ENCODE data around the gene INPP5A. TPM values are rescaled to one million over a fixed set of nuclear protein-coding genes. Genes with fewer than 3 reads are reported as not detected.

The INPP5A gene
- total RNA-seq, 1 donor from 2014 or later = 30.6 TPM

DNA sequence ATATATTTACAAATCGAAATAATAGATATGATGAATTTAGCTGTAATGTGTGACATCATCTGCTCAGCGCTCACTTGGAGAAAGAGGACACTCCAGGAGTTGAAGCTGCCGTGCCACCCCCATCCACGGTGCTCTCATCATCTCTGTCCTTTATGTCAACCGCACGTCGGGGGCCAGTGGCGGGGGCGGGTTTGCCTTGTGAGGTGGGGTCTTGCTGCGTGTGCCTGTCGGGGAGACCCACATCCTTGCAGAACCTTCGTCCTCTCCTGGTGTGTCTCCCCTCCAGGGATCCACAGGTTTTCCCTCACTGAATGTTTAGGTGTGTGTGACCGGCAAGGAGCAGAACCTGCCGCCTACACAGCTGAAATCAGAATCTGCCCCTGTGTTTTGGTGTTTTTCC, 71.6 kb downstream of the INPP5A start:
- H3K4me1 Mint-ChIP-seq (ENCODE audit: low read depth) = peaks cover 3% of the 10 kb centered on the region
- no peak for DNase-seq (ENCODE audit: low spot score, unreplicated experiment)
- peaks cover 4% of the 10 kb centered on the region for H3K9me3 Mint-ChIP-seq (ENCODE audit: low read depth)
- no peaks in the 10 kb centered on the region for H3K27me3 Mint-ChIP-seq
- H3K4me3 Mint-ChIP-seq (ENCODE audit: low read depth) = no peak overlapping the region
- peaks cover 4% of the 10 kb centered on the region for H3K36me3 Mint-ChIP-seq (ENCODE audit: insufficient read depth)
- TF ChIP-seq, protein P1, sequence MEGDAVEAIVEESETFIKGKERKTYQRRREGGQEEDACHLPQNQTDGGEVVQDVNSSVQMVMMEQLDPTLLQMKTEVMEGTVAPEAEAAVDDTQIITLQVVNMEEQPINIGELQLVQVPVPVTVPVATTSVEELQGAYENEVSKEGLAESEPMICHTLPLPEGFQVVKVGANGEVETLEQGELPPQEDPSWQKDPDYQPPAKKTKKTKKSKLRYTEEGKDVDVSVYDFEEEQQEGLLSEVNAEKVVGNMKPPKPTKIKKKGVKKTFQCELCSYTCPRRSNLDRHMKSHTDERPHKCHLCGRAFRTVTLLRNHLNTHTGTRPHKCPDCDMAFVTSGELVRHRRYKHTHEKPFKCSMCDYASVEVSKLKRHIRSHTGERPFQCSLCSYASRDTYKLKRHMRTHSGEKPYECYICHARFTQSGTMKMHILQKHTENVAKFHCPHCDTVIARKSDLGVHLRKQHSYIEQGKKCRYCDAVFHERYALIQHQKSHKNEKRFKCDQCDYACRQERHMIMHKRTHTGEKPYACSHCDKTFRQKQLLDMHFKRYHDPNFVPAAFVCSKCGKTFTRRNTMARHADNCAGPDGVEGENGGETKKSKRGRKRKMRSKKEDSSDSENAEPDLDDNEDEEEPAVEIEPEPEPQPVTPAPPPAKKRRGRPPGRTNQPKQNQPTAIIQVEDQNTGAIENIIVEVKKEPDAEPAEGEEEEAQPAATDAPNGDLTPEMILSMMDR (IDR thresholded peaks at IDR 0.05; ENCODE audit: unreplicated experiment) = no peak
- H3K27ac Mint-ChIP-seq = no peak overlapping the region

DNA sequence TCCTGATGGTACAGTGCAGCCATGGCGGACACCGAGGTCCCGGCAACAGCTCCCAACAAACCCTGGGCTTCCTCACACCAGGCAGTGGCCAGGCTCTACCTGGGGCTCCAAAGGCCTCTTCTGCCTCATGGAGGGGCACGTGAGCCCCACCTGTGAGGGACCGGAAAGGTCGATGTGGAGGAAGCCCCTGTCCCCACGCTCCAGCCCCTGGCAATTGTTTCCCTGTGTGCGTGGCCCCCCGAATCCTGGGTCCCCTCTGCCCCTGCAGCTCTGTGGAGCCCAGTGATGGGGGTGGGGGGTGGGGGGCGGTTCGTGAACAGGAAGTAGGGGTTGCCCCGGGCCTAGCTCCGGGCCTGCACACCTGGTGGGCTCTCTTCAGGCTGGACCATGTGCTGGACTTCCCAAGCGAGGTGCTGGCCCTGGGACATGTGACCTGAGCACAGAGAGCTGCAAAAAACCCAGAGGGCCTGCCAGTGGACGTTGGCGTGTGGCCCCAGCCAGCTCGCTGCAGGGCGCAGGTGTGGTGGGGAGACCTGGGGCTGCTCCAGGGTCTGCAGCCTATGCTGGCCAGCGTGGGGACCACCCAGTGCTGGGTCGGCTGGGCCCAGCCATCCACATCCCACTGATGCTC, 72.6 kb downstream of the INPP5A start:
- Mint-ChIP-seq H3K27ac (no peak overlapping the region), H3K4me3 (ENCODE audit: low read depth) (no peak overlapping the region), H3K27me3 (no peaks in the 10 kb centered on the region), H3K36me3 (ENCODE audit: insufficient read depth) (peaks cover 1% of the 10 kb centered on the region), H3K4me1 (ENCODE audit: low read depth) (peaks cover 3% of the 10 kb centered on the region), H3K9me3 (ENCODE audit: low read depth) (no peaks in the 10 kb centered on the region)
- DNase-seq (ENCODE audit: low spot score, unreplicated experiment) = no peak
- TF ChIP-seq, protein P1 (IDR thresholded peaks at IDR 0.05; ENCODE audit: unreplicated experiment) = no peak

DNA sequence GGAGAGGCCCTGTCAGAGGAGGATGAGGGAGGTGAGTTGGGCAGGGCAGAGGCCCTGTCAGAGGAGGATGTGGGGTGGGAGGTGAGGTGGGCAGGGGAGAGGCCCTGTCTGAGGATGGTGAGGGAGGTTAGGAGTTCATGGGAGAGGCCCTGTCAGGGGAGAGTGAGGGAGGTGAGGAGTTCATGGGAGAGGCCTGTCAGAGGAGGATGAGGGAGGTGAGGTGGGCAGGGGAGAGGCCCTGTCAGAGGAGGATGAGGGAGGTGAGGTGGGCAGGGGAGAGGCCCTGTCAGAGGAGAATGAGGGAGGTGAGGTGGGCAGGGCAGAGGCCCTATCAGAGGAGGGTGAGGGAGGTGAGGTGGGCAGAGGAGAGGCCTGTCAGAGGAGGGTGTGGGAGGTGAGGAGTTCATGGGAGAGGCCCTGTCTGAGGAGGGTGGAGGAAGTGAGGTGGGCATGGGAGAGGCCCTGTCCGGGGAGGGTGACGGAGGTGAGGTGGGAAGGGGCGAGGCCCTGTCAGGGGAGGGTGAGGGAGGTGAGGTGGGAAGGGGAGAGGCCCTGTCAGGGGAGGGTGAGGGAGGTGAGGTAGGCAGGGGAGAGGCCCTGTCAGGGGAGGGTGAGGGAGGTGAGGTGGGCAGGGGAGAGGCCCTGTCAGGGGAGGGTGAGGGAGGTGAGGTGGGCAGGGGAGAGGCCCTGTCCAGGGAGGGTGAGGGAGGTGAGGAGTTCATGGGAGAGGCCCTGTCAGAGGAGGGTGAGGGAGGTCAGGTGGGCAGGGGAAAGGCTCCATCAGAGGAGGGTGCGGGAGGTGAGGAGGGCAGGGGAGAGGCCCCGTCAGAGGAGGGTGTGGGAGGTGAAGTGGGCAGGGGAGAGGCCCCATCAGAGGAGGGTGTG, 73.7 kb downstream of the INPP5A start:
- H3K9me3 Mint-ChIP-seq (ENCODE audit: low read depth) = no peaks in the 10 kb centered on the region
- H3K27me3 Mint-ChIP-seq = no peaks in the 10 kb centered on the region
- H3K4me1 Mint-ChIP-seq (ENCODE audit: low read depth) = peaks cover 3% of the 10 kb centered on the region
- no peak overlapping the region for H3K27ac Mint-ChIP-seq
- no peak for DNase-seq (ENCODE audit: low spot score, unreplicated experiment)
- no peak overlapping the region for H3K4me3 Mint-ChIP-seq (ENCODE audit: low read depth)
- TF ChIP-seq, protein P1 (IDR thresholded peaks at IDR 0.05; ENCODE audit: unreplicated experiment) = no peak
- no peaks in the 10 kb centered on the region for H3K36me3 Mint-ChIP-seq (ENCODE audit: insufficient read depth)

DNA sequence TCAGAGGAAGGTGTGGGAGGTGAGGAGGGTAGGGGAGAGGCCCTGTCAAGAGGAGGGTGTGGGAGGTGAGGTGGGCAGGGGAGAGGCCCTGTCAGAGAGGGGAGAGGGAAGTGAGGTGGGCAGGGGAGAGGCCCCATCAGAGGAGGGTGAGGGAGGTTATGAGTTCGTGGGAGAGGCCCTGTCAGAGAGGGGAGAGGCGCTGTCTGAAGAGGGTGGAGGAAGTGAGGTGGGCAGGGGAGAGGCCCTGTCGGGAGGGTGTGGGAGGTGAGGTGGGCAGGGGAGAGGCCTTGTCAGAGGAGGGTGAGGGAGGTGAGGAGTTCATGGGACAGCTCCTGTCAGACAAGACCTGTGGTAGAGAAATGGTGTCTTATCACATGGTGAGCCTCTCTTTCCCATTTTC, 74.4 kb downstream of the INPP5A start:
- Mint-ChIP-seq H3K4me1 (ENCODE audit: low read depth) (peaks cover 3% of the 10 kb centered on the region), H3K4me3 (ENCODE audit: low read depth) (no peak overlapping the region), H3K36me3 (ENCODE audit: insufficient read depth) (no peaks in the 10 kb centered on the region), H3K27ac (no peak overlapping the region), H3K9me3 (ENCODE audit: low read depth) (no peaks in the 10 kb centered on the region), H3K27me3 (no peaks in the 10 kb centered on the region)
- no peak for DNase-seq (ENCODE audit: low spot score, unreplicated experiment)
- TF ChIP-seq, protein P1 (IDR thresholded peaks at IDR 0.05; ENCODE audit: unreplicated experiment) = no peak

DNA sequence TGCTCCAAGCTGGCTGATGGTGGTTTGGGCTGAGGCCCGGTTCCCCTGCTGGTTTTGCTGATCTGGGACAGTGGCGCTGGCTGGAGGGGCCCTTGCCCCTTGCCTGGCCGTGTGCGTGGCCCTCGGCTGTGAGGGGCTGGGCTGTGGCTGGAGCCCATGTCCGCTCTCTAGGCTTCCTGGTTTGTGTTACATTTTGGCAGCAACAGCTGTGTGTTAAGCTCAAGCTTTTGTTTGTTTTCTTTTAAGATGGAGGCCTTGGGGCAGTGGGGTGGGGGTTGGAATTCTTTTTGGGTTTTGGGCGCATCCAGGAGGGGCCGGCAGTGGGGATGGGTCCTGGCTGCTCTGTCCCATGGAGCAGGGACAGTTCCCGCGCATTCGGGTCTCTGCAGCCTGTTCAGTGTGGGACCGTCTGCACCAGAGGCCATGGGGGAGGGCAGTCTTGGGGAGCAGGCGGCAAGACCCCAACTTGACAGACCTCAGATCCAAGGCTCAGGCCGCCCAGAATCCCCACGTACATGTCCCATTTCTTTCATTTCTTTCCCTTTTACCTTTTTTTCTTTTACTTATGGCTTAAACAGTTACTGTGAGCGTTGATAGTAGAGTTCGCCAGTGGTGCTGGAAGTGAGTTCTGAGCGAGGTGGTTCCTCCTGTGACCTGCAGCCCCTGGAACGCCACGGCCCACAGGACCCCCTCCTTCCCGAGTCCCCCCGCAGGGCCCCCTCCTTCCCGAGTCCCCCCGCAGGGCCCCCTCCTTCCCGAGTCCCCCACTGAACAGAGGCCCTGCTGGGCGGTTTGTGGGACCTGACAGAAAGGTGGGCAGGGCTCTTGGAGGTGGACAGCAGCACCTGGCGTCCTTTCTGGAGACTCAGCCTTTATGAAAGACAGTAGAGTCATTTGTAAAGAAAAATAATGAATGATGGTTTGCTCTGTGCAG, 75.3 kb downstream of the INPP5A start:
- no peak for DNase-seq (ENCODE audit: low spot score, unreplicated experiment)
- Mint-ChIP-seq H3K27ac (peak overlapping the region; percentile 59), H3K36me3 (ENCODE audit: insufficient read depth) (no peaks in the 10 kb centered on the region)

More for the DNA sequence above, 75.3 kb downstream of the INPP5A start:
- H3K27me3 Mint-ChIP-seq = no peaks in the 10 kb centered on the region
- H3K4me3 Mint-ChIP-seq (ENCODE audit: low read depth) = no peak overlapping the region
- peaks cover 3% of the 10 kb centered on the region for H3K4me1 Mint-ChIP-seq (ENCODE audit: low read depth)
- TF ChIP-seq, protein P1 (IDR thresholded peaks at IDR 0.05; ENCODE audit: unreplicated experiment) = no peak
- H3K9me3 Mint-ChIP-seq (ENCODE audit: low read depth) = no peaks in the 10 kb centered on the region

Data from progenitor cell of endocrine pancreas (in vitro differentiated cells).